GM12878 (cell line): ENCODE results near the gene STK39. TPM values are rescaled to one million over a fixed set of nuclear protein-coding genes. Genes with fewer than 3 reads are reported as not detected.

Experiments
- ATAC-seq: fragments of 200-7000 bp; cut with Tn5 transposase; 3 replicates; pipeline ENCODE4 v1.9.1; 2020; ENCODE audit warnings: mild to moderate bottlenecking, moderate library complexity
- BruUV-seq: library from RNA; stranded (reverse); fragments of 400-500 nt; replicated peaks from 2 replicates; lab custom pipeline; 2021; lab: Mats Ljungman, UMichigan
- CTCF ChIA-PET: fragments of 300-600 bp; sonication (Branson Sonifier 250); formaldehyde crosslinking; extraction: SDS; loops from one replicate; lab custom pipeline; 2021; ENCODE audit warnings: inconsistent platforms; lab: Yijun Ruan, JAX
- POLR2A ChIA-PET: fragments of 350-600 bp; formaldehyde crosslinking; extraction: SDS; loops from one replicate; lab custom pipeline; 2021; ENCODE audit warnings: inconsistent platforms; lab: Charles Lee
- RAD21 ChIA-PET: fragments of 300-600 bp; sonication (Branson Sonifier 250); formaldehyde crosslinking; loops from one replicate; lab custom pipeline; 2023; ENCODE audit warnings: antibody characterized with exemption; ENCODE audit not compliant: unreplicated experiment; lab: Charles Lee
- SMC1A ChIA-PET: fragments of 300-600 bp; sonication (Branson Sonifier 250); formaldehyde crosslinking; loops from one replicate; lab custom pipeline; 2023; ENCODE audit not compliant: unreplicated experiment, uncharacterized antibody; lab: Charles Lee
- DNase-seq: peaks from one replicate; pipeline ENCODE4 v3.0.0-alpha.2; 2011; ENCODE audit warnings: low read depth, low spot score
- FAIRE-seq: peaks from 3 replicates; lab custom pipeline; 2011; peaks lifted over from hg19 to GRCh38; lab: Jason Lieb, UNC
- H2AFZ ChIP-seq: 2 replicates; pipeline ENCODE4 v1.6.0; 2011; ENCODE audit warnings: low read depth, low read length, control low read depth; ENCODE audit not compliant: control insufficient read depth
- H3K27ac ChIP-seq: 2 replicates; pipeline ENCODE4 v1.5.1; 2011; ENCODE audit warnings: control low read depth; ENCODE audit not compliant: control insufficient read depth, insufficient read depth
- H3K27me3 ChIP-seq, 2 experiments: replicated peaks in 1 of 2; 2 replicates each; pipeline versions ENCODE4 v1.6.0 to v1.6.1; 2011; ENCODE audit warnings: low read length in 1 of 2; ENCODE audit not compliant: control insufficient read depth in 2 of 2, insufficient read depth in 2 of 2
- H3K36me3 ChIP-seq, 2 experiments: 2 replicates each; pipeline ENCODE4 v1.5.1; 2011; ENCODE audit warnings: low read length in 1 of 2; ENCODE audit not compliant: control insufficient read depth in 2 of 2, insufficient read depth in 2 of 2
- H3K4me1 ChIP-seq: 2 replicates; pipeline ENCODE4 v1.6.1; 2011; ENCODE audit warnings: mild to moderate bottlenecking, low read length, moderate library complexity, mixed read lengths; ENCODE audit not compliant: control insufficient read depth, insufficient read depth
- H3K4me2 ChIP-seq: 2 replicates; pipeline ENCODE4 v1.6.0; 2011; ENCODE audit warnings: control low read depth; ENCODE audit not compliant: control insufficient read depth, insufficient read depth
- H3K4me3 ChIP-seq: fragments of 200-600 bp; sonication (generic); 2 replicates; pipeline ENCODE4 v1.5.1; 2016
- H3K79me2 ChIP-seq: 2 replicates; pipeline ENCODE4 v1.6.0; 2011; ENCODE audit warnings: low read length; ENCODE audit not compliant: control insufficient read depth, insufficient read depth
- H3K9ac ChIP-seq: 2 replicates; pipeline ENCODE4 v1.8.0; 2011; ENCODE audit warnings: low read length, control low read depth, mixed read lengths; ENCODE audit not compliant: control insufficient read depth, insufficient read depth
- H3K9me3 ChIP-seq: replicated peaks from 3 replicates; pipeline ENCODE4 v1.5.1; 2011; ENCODE audit warnings: mild to moderate bottlenecking, low read length; ENCODE audit not compliant: control insufficient read depth, insufficient read depth
- H4K20me1 ChIP-seq: 2 replicates; pipeline ENCODE4 v1.6.0; 2011; ENCODE audit not compliant: control insufficient read depth, insufficient read depth
- CBX3 ChIP-seq: fragments of 200-600 bp; sonication (generic); IDR thresholded peaks from 2 replicates; pipeline ENCODE4 v1.6.1; 2016; ENCODE audit warnings: low read depth, borderline replicate concordance
- IKZF2 ChIP-seq, 2 experiments: fragments of 450-650 bp; IDR thresholded peaks; 2 replicates each; pipeline ENCODE4 v1.6.1; 2017; ENCODE audit warnings: mild to moderate bottlenecking in 2 of 2, moderate library complexity in 2 of 2
- JUND ChIP-seq: IDR thresholded peaks from 2 replicates; pipeline ENCODE4 v1.6.1; 2012; ENCODE audit warnings: low read depth, mild to moderate bottlenecking, low read length, improper control_type of control experiment, moderate library complexity
- NFYA ChIP-seq: IDR thresholded peaks from 2 replicates; pipeline ENCODE4 v1.6.1; 2011; ENCODE audit warnings: low read depth, mild to moderate bottlenecking, low read length, improper control_type of control experiment, borderline replicate concordance
- NR2F1 ChIP-seq: fragments of 450-650 bp; conservative IDR thresholded peaks from 2 replicates; pipeline ENCODE4 v1.6.1; 2017; ENCODE audit warnings: mild to moderate bottlenecking
- SIN3A ChIP-seq: IDR thresholded peaks from 2 replicates; pipeline ENCODE4 v1.6.1; 2012; ENCODE audit warnings: low read depth, low read length, improper control_type of control experiment
- ZSCAN29 ChIP-seq: fragments of 450-650 bp; IDR thresholded peaks from 2 replicates; pipeline ENCODE4 v1.6.1; 2017; ENCODE audit warnings: mild to moderate bottlenecking, moderate library complexity
- WGBS: methylation state at CpG from one replicate; pipeline ENCODE4 v1.1.6; 2016; ENCODE audit warnings: low lambda C conversion rate; ENCODE audit not compliant: insufficient replicate concordance, insufficient coverage; ENCODE audit errors: missing lambda C conversion rate; 5-methylcytosine and 5-hydroxymethylcytosine counted together
- in situ Hi-C: fragments of 300-500 bp; cut with MboI; formaldehyde crosslinking; loops from 9 replicates; pipeline ENCODE4 v1.14.3; 2018; ENCODE audit warnings: mixed read lengths
- intact Hi-C: fragments of 100-400 bp; cut with micrococcal nuclease; formaldehyde crosslinking; loops from one replicate; pipeline ENCODE4 v1.14.2; 2022; ENCODE audit not compliant: unreplicated experiment
- polyA plus RNA-seq, 11 experiments: library from polyadenylated mRNA; depleted of rRNA in 4 of 11; unstranded in 6 of 11; stranded (reverse) in 5 of 11; fragments of >200 nt; fragmentation: Nextera tagmentation in 4 of 11; fragmentation: Illumina TruSeq in 1 of 11; extraction: Ambion mirVana in 4 of 11; extraction: Trizol in 1 of 11; gene quantifications; 1 replicate in 1 of 11; 2 replicates in 10 of 11; pipeline versions ENCODE4 v1.2.1 to v1.2.3, GENCODE V29; 2011 to 2016; ENCODE audit warnings: inconsistent platforms in 2 of 11, missing spikeins in 2 of 11, low read depth in 1 of 11
- total RNA-seq, 4 experiments: library from RNA; depleted of rRNA in 3 of 4; stranded (reverse); fragments of >200 nt in 3 of 4; fragmentation: Illumina TruSeq in 1 of 4; extraction: Trizol in 1 of 4; gene quantifications; 2 replicates each; pipeline versions ENCODE4 v1.2.1 to v1.2.3, GENCODE V29; 2013 to 2021
- TF ChIP-seq, protein P1 (sequence below): IDR thresholded peaks from 2 replicates; pipeline ENCODE4 v1.6.1; 2012; ENCODE audit warnings: improper control_type of control experiment, low read depth, low read length; ENCODE audit not compliant: insufficient replicate concordance
- TF ChIP-seq, protein P2 (sequence below): fragments of 450-650 bp; formaldehyde crosslinking; IDR thresholded peaks from 2 replicates; pipeline ENCODE4 v1.5.0; 2022; ENCODE audit warnings: mild to moderate bottlenecking, missing genetic modification characterization

Gene STK39
- total and polyA plus RNA-seq, 10 of the 15 experiments (the other 5 are each of a cell fraction or from before 2014, with no cell fraction given) = 0.03 to 0.21 (median 0.07) TPM; not detected in 5

DNA sequence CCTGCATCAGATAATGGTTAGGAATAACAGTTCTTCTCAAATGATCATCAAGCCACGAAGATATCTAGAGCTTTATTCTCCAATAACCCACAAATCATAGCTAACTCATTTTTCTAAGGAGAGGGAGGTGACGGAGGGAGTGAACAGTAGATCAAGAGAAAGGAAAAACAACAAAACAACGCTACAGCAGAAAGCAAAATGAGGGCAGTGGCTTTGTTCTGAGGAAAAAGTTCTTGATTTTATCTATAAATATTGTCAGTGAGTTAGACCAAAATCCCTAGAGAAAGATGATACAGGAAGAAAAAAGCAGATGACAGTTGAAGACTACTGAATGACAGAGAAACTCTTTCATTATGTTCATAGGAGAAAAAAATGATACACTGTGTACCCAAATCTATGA is 71.0 kb downstream of the STK39 start:
- no peak overlapping the region for H3K4me3 ChIP-seq
- RAD21 ChIA-PET = no interaction called here
- no peak for DNase-seq
- in situ Hi-C loops = no loop called here
- intact Hi-C loops = no loop called here
- CTCF ChIA-PET = interaction anchor here (1.0 kb wide), 1 partner anchor 57 kb away, joined by 4 read pairs; no protein-coding TSS in a partner anchor
- no peaks in the 10 kb centered on the region for H3K9me3 ChIP-seq
- BruUV-seq = no TSS peak
- no peaks in the 10 kb centered on the region for H4K20me1 ChIP-seq
- TF ChIP-seq NFYA = no peak
- no peak for TF ChIP-seq JUND
- TF ChIP-seq NR2F1 = no peak
- H3K36me3 ChIP-seq = no peaks in the 10 kb centered on the region
- SMC1A ChIA-PET = interaction anchor here (1.0 kb wide), 1 partner anchor 31 kb away, joined by 3 read pairs; no protein-coding TSS in a partner anchor
- H3K79me2 ChIP-seq = no peaks in the 10 kb centered on the region
- no peaks in the 10 kb centered on the region for H3K4me1 ChIP-seq
- H3K9ac ChIP-seq = no peak overlapping the region
- peaks cover 1 to 9% of the 10 kb centered on the region in 2 experiments; a peak in 1 of 4 replicates for H3K27me3 ChIP-seq
- 35% methylated on average over 3 of the region's 3 CpGs for WGBS
- no peak overlapping the region for H3K4me2 ChIP-seq
- POLR2A ChIA-PET = no interaction called here
- no peak for ATAC-seq
- FAIRE-seq = no peak
- H2AFZ ChIP-seq = no peak overlapping the region
- no peak overlapping the region for H3K27ac ChIP-seq

DNA sequence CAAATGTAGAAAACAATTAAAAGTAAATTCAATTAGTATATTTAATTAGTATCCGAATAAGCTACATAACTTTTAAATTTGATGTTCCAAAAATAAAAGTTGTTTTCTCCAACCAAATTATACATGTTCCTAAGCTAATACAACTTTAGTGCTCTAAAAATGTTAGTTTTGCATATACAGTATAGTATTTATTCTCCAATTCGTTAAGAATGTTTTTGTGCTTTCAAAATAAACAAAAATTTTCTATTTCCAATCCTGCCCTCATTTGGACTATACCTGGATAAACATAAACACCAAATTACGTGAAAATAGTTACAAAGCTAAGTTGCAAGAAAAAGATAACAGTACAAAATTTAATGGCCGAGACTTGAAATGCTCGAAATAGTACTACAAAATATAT is 71.9 kb downstream of the STK39 start:
- peaks cover 3 to 9% of the 10 kb centered on the region in 2 experiments; a peak in 2 of 4 replicates for H3K27me3 ChIP-seq
- ChIA-PET RAD21 (no interaction called here), CTCF (interaction anchor here (1.0 kb wide), 1 partner anchor 56 kb away, joined by 4 read pairs; no protein-coding TSS in a partner anchor), POLR2A (no interaction called here), SMC1A (no interaction called here)
- no peak overlapping the region for H3K4me3 ChIP-seq
- WGBS = 22% methylated on average over 5 of the region's 5 CpGs
- ATAC-seq (no peak), DNase-seq (no peak), FAIRE-seq (no peak)
- H3K4me1 ChIP-seq = no peaks in the 10 kb centered on the region
- intact Hi-C loops = no loop called here
- H3K27ac ChIP-seq = no peak overlapping the region
- no peak overlapping the region for H2AFZ ChIP-seq
- BruUV-seq = no TSS peak
- no peaks in the 10 kb centered on the region for H3K9me3 ChIP-seq
- no peak overlapping the region for H3K9ac ChIP-seq
- no peak overlapping the region for H3K4me2 ChIP-seq
- no peaks in the 10 kb centered on the region for H4K20me1 ChIP-seq
- H3K36me3 ChIP-seq = no peaks in the 10 kb centered on the region
- H3K79me2 ChIP-seq = no peaks in the 10 kb centered on the region
- in situ Hi-C loops = no loop called here
- TF ChIP-seq IKZF2 (IDR thresholded peaks at IDR 0.05) = no peak
- no peak for TF ChIP-seq SIN3A
- TF ChIP-seq, protein P1, sequence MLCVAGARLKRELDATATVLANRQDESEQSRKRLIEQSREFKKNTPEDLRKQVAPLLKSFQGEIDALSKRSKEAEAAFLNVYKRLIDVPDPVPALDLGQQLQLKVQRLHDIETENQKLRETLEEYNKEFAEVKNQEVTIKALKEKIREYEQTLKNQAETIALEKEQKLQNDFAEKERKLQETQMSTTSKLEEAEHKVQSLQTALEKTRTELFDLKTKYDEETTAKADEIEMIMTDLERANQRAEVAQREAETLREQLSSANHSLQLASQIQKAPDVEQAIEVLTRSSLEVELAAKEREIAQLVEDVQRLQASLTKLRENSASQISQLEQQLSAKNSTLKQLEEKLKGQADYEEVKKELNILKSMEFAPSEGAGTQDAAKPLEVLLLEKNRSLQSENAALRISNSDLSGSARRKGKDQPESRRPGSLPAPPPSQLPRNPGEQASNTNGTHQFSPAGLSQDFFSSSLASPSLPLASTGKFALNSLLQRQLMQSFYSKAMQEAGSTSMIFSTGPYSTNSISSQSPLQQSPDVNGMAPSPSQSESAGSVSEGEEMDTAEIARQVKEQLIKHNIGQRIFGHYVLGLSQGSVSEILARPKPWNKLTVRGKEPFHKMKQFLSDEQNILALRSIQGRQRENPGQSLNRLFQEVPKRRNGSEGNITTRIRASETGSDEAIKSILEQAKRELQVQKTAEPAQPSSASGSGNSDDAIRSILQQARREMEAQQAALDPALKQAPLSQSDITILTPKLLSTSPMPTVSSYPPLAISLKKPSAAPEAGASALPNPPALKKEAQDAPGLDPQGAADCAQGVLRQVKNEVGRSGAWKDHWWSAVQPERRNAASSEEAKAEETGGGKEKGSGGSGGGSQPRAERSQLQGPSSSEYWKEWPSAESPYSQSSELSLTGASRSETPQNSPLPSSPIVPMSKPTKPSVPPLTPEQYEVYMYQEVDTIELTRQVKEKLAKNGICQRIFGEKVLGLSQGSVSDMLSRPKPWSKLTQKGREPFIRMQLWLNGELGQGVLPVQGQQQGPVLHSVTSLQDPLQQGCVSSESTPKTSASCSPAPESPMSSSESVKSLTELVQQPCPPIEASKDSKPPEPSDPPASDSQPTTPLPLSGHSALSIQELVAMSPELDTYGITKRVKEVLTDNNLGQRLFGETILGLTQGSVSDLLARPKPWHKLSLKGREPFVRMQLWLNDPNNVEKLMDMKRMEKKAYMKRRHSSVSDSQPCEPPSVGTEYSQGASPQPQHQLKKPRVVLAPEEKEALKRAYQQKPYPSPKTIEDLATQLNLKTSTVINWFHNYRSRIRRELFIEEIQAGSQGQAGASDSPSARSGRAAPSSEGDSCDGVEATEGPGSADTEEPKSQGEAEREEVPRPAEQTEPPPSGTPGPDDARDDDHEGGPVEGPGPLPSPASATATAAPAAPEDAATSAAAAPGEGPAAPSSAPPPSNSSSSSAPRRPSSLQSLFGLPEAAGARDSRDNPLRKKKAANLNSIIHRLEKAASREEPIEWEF = no peak
- TF ChIP-seq CBX3 = no peak
- TF ChIP-seq, protein P2, sequence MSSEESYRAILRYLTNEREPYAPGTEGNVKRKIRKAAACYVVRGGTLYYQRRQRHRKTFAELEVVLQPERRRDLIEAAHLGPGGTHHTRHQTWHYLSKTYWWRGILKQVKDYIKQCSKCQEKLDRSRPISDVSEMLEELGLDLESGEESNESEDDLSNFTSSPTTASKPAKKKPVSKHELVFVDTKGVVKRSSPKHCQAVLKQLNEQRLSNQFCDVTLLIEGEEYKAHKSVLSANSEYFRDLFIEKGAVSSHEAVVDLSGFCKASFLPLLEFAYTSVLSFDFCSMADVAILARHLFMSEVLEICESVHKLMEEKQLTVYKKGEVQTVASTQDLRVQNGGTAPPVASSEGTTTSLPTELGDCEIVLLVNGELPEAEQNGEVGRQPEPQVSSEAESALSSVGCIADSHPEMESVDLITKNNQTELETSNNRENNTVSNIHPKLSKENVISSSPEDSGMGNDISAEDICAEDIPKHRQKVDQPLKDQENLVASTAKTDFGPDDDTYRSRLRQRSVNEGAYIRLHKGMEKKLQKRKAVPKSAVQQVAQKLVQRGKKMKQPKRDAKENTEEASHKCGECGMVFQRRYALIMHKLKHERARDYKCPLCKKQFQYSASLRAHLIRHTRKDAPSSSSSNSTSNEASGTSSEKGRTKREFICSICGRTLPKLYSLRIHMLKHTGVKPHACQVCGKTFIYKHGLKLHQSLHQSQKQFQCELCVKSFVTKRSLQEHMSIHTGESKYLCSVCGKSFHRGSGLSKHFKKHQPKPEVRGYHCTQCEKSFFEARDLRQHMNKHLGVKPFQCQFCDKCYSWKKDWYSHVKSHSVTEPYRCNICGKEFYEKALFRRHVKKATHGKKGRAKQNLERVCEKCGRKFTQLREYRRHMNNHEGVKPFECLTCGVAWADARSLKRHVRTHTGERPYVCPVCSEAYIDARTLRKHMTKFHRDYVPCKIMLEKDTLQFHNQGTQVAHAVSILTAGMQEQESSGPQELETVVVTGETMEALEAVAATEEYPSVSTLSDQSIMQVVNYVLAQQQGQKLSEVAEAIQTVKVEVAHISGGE (CRISPR knock-in tag) = no peak
- no peak for TF ChIP-seq JUND
- no peak for TF ChIP-seq ZSCAN29
